Prostate gland (tissue), 2 donors: ENCODE results near the gene ZDHHC17.

Experiments used
- POLR2A ChIP-seq: fragments of 450-650 bp; IDR thresholded peaks from one replicate; pipeline ENCODE4 v1.6.1; 2016; ENCODE audit warnings: antibody characterized with exemption, mild to moderate bottlenecking
- POLR2AphosphoS5 ChIP-seq: sonication (generic); formaldehyde crosslinking; IDR thresholded peaks from one replicate; pipeline ENCODE4 v1.6.1; 2017; ENCODE audit warnings: antibody characterized with exemption
- TF ChIP-seq, protein P1 (sequence below), 4 experiments: fragments of 200-600 bp in 2 of 4; fragments of 450-650 bp in 2 of 4; sonication (generic) in 2 of 4; IDR thresholded peaks; 1 replicate in 3 of 4; 2 replicates in 1 of 4; pipeline ENCODE4 v1.5.1; 2016 to 2019; ENCODE audit warnings: antibody characterized with exemption in 4 of 4, mild to moderate bottlenecking in 2 of 4, moderate library complexity in 2 of 4

GRCh38 chr12:76715332-76715731, 48.6 kb upstream of the ZDHHC17 start:
- TF ChIP-seq POLR2A: no peak
- no peak for TF ChIP-seq POLR2AphosphoS5
- TF ChIP-seq, protein P1, sequence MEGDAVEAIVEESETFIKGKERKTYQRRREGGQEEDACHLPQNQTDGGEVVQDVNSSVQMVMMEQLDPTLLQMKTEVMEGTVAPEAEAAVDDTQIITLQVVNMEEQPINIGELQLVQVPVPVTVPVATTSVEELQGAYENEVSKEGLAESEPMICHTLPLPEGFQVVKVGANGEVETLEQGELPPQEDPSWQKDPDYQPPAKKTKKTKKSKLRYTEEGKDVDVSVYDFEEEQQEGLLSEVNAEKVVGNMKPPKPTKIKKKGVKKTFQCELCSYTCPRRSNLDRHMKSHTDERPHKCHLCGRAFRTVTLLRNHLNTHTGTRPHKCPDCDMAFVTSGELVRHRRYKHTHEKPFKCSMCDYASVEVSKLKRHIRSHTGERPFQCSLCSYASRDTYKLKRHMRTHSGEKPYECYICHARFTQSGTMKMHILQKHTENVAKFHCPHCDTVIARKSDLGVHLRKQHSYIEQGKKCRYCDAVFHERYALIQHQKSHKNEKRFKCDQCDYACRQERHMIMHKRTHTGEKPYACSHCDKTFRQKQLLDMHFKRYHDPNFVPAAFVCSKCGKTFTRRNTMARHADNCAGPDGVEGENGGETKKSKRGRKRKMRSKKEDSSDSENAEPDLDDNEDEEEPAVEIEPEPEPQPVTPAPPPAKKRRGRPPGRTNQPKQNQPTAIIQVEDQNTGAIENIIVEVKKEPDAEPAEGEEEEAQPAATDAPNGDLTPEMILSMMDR (IDR thresholded peaks at IDR 0.05): no peak
